Measurements from ENCODE around the gene CSE1L. TPM values are rescaled to one million over a fixed set of nuclear protein-coding genes. Genes with fewer than 3 reads are reported as not detected.

Gene CSE1L
- total RNA-seq, 2 experiments from 2014 or later: 30.0 to 30.1 TPM

DNA sequence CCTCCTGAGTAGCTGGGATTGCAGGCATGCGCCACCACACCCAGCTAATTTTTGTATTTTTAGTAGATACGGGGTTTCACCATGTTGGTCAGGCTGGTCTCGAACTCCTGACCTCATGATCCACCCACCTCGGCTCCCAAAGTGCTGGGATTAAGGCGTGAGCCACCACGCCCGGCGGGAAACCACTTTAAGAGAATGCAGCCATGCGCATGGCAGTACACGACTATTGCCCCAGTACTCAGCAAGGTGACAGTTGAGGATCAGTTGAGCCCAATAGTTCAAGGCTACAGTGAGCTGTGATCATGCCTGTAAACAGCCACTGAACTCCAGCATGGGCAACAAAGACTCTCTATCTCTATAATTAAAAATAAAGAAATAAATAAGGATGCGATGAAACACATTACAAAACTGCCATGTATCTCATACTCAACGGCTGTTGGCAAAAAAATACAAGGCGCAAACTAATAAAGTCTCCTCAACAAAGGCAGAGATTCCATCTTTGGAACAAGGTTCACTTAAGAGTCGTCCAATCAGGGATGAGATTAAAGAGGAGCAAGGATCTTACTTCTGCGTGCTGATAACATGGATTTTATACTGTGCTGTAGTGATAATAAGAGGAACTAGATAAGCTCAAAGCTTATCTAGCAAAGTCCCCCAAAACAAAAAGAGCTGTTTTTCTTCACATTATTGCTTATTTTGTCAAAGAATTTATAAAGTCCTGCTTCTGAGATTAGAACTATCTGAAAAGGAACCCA, 90.9 kb downstream of the CSE1L start:
- Mint-ChIP-seq H3K4me1 (ENCODE audit: low read depth) (peaks cover 21% of the 10 kb centered on the region), H3K36me3 (ENCODE audit: low read depth) (peaks cover 66% of the 10 kb centered on the region), H3K27me3 (no peaks in the 10 kb centered on the region), H3K4me3 (no peak overlapping the region), H3K9me3 (no peaks in the 10 kb centered on the region), H3K27ac (peak overlapping the region; percentile 55)
- ATAC-seq (ENCODE audit: poor library complexity): no peak
- no peak overlapping the region for H3K27ac ChIP-seq (ENCODE audit: low read depth in 1 of 2, low read length in 2 of 2)
- DNase-seq: no peak
- TF ChIP-seq, protein P1, sequence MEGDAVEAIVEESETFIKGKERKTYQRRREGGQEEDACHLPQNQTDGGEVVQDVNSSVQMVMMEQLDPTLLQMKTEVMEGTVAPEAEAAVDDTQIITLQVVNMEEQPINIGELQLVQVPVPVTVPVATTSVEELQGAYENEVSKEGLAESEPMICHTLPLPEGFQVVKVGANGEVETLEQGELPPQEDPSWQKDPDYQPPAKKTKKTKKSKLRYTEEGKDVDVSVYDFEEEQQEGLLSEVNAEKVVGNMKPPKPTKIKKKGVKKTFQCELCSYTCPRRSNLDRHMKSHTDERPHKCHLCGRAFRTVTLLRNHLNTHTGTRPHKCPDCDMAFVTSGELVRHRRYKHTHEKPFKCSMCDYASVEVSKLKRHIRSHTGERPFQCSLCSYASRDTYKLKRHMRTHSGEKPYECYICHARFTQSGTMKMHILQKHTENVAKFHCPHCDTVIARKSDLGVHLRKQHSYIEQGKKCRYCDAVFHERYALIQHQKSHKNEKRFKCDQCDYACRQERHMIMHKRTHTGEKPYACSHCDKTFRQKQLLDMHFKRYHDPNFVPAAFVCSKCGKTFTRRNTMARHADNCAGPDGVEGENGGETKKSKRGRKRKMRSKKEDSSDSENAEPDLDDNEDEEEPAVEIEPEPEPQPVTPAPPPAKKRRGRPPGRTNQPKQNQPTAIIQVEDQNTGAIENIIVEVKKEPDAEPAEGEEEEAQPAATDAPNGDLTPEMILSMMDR (IDR thresholded peaks at IDR 0.05): no peak
- H3K9me3 ChIP-seq (ENCODE audit: control insufficient read depth in 1 of 2, insufficient read depth in 1 of 2, low read length in 2 of 2): no peaks in the 10 kb centered on the region
- CTCF ChIA-PET: interaction anchor here (0.9 kb wide), 1 partner anchor 60 kb away, joined by 4 read pairs; no protein-coding TSS in a partner anchor
- no peaks in the 10 kb centered on the region for H3K4me1 ChIP-seq (ENCODE audit: insufficient read depth, low read length)
- H3K4me3 ChIP-seq (ENCODE audit: low read length): no peak overlapping the region
- H3K36me3 ChIP-seq (ENCODE audit: insufficient read depth, low read length): peaks cover 46% of the 10 kb centered on the region
- intact Hi-C loops (cut with DNase I, micrococcal nuclease): no loop called here
- POLR2A ChIA-PET: interaction anchor here (1.4 kb wide), 1 partner anchor 82 kb away, joined by 5 read pairs; the partner anchor contains the start of gene DDX27
- H3K27me3 ChIP-seq (ENCODE audit: control insufficient read depth in 1 of 2, insufficient read depth in 2 of 2, low read length in 2 of 2): no peaks in the 10 kb centered on the region

DNA sequence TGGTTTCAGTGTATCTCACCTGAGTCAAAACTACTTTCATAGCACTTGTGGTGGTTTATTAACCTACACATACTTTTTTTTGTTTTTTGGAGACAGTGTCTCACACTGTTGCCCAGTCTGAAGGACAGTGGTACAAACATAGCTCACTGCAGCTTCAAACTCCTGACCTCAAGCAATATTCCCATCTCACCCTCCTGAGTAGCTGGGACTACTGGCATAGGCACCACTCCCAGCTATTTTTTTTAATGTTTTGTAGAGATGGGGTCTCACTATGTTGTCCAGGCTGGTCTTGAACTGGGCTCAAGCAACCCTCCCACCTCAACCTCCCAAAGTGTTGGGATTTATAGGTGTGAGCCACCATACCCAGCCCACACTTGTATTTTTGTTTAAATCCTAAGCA, 92.3 kb downstream of the CSE1L start:
- DNase-seq (no peak), ATAC-seq (ENCODE audit: poor library complexity) (no peak)
- no peak overlapping the region for H3K4me3 ChIP-seq (ENCODE audit: low read length)
- no peaks in the 10 kb centered on the region for H3K27me3 ChIP-seq (ENCODE audit: control insufficient read depth in 1 of 2, insufficient read depth in 2 of 2, low read length in 2 of 2)
- H3K4me1 ChIP-seq (ENCODE audit: insufficient read depth, low read length): no peaks in the 10 kb centered on the region
- Mint-ChIP-seq H3K36me3 (ENCODE audit: low read depth) (peaks cover 63% of the 10 kb centered on the region), H3K4me3 (no peak overlapping the region), H3K27me3 (no peaks in the 10 kb centered on the region), H3K27ac (no peak overlapping the region), H3K9me3 (no peaks in the 10 kb centered on the region), H3K4me1 (ENCODE audit: low read depth) (peaks cover 21% of the 10 kb centered on the region)
- TF ChIP-seq, protein P1 (IDR thresholded peaks at IDR 0.05): no peak
- ChIA-PET POLR2A (interaction anchor here (1.4 kb wide), 1 partner anchor 81 kb away, joined by 5 read pairs; the partner anchor contains the start of gene DDX27), CTCF (interaction anchor here (0.9 kb wide), 1 partner anchor 79 kb away, joined by 3 read pairs; no protein-coding TSS in a partner anchor)
- peaks cover 42% of the 10 kb centered on the region for H3K36me3 ChIP-seq (ENCODE audit: insufficient read depth, low read length)
- intact Hi-C loops (cut with DNase I, micrococcal nuclease): no loop called here
- no peak overlapping the region for H3K27ac ChIP-seq (ENCODE audit: low read depth in 1 of 2, low read length in 2 of 2)
- H3K9me3 ChIP-seq (ENCODE audit: control insufficient read depth in 1 of 2, insufficient read depth in 1 of 2, low read length in 2 of 2): no peaks in the 10 kb centered on the region

DNA sequence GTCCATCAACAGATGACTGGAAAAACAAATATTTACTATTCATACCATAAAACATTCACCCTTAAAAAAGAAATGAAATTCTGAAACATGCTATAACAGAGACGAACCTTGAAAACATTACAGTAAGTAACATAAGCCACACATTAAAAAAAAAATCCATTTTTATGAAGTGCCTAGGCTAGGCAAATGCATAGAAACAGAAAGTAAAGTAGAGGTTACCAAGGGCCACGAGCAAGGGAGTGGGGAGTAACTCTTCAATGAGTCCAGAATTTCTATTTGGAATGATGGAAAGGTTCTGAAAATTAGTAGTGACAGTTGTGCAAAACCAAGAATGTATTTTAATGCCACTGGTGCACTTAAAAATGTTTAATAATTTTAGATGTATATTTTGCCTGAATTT, 94.3 kb downstream of the CSE1L start:
- Histone ChIP-seq H3K4me3 (ENCODE audit: low read length) (no peak overlapping the region), H3K36me3 (ENCODE audit: insufficient read depth, low read length) (peaks cover 43% of the 10 kb centered on the region), H3K9me3 (ENCODE audit: control insufficient read depth in 1 of 2, insufficient read depth in 1 of 2, low read length in 2 of 2) (no peaks in the 10 kb centered on the region), H3K27me3 (ENCODE audit: control insufficient read depth in 1 of 2, insufficient read depth in 2 of 2, low read length in 2 of 2) (no peaks in the 10 kb centered on the region), H3K4me1 (ENCODE audit: insufficient read depth, low read length) (no peaks in the 10 kb centered on the region), H3K27ac (ENCODE audit: low read depth in 1 of 2, low read length in 2 of 2) (no peak overlapping the region)
- ATAC-seq (ENCODE audit: poor library complexity) (no peak), DNase-seq (no peak)
- intact Hi-C loops (cut with DNase I, micrococcal nuclease): no loop called here
- H3K27me3 Mint-ChIP-seq: no peaks in the 10 kb centered on the region
- H3K4me3 Mint-ChIP-seq: no peak overlapping the region
- H3K4me1 Mint-ChIP-seq (ENCODE audit: low read depth): peaks cover 31% of the 10 kb centered on the region
- ChIA-PET CTCF (no interaction called here), POLR2A (interaction anchor here (0.7 kb wide), 1 partner anchor 99 kb away, joined by 3 read pairs; no protein-coding TSS in a partner anchor)
- H3K9me3 Mint-ChIP-seq: no peaks in the 10 kb centered on the region
- peaks cover 59% of the 10 kb centered on the region for H3K36me3 Mint-ChIP-seq (ENCODE audit: low read depth)
- peak overlapping the region; percentile 49 for H3K27ac Mint-ChIP-seq
- TF ChIP-seq, protein P1 (IDR thresholded peaks at IDR 0.05): no peak

Data from CD4-positive, alpha-beta T cell (primary cell).